NCI-H1048 (cell line): ENCODE measurements around the gene AVPI1.
"Not testable (repeated sequence)": the region's sequence is repeated elsewhere in the genome, so short reads cannot be mapped to it uniquely, and the experiment has no call there.

ENCODE experiments used
- DNase-seq: peaks from one replicate; lab custom pipeline; 2025; lab: John Stamatoyannopoulos, UW

The AVPI1 gene

GRCh38 chr10:97711640-97712572 is 24.9 kb upstream of the AVPI1 start:
- DNase-seq = no peak

GRCh38 chr10:97708976-97709946 is 22.2 kb upstream of the AVPI1 start:
- DNase-seq = no peak

GRCh38 chr10:97708167-97708566 is 21.1 kb upstream of the AVPI1 start:
- DNase-seq = no peak

GRCh38 chr10:97707134-97707861 is 20.3 kb upstream of the AVPI1 start:
- no peak for DNase-seq

- no peak for DNase-seq
These were observed 18.1 kb upstream of the AVPI1 start for GRCh38 chr10:97705006-97705670.

GRCh38 chr10:97704341-97704740 is 17.3 kb upstream of the AVPI1 start:
- DNase-seq = no peak

- DNase-seq = no peak
These were observed 16.5 kb upstream of the AVPI1 start for GRCh38 chr10:97703398-97704067.

GRCh38 chr10:97701438-97702069 is 14.5 kb upstream of the AVPI1 start:
- peak; percentile 57 for DNase-seq

GRCh38 chr10:97698072-97698655 is 11.1 kb upstream of the AVPI1 start:
- not testable (repeated sequence) for DNase-seq

- no peak for DNase-seq
These were observed 3.1 kb upstream of the AVPI1 start for GRCh38 chr10:97690133-97690532.

- no peak for DNase-seq
These were observed 2.5 kb upstream of the AVPI1 start for GRCh38 chr10:97689559-97690020.

GRCh38 chr10:97687785-97688781 is 1.0 kb upstream of the AVPI1 start:
- DNase-seq = no peak

- DNase-seq = no peak
These were observed 610 bp downstream of the AVPI1 start for GRCh38 chr10:97686301-97686961.

- no peak for DNase-seq
These were observed 1.6 kb downstream of the AVPI1 start for GRCh38 chr10:97685395-97685958.

- DNase-seq = no peak
These were observed 2.1 kb downstream of the AVPI1 start for GRCh38 chr10:97684866-97685394.

GRCh38 chr10:97684368-97684713 is 2.7 kb downstream of the AVPI1 start:
- DNase-seq = not testable (repeated sequence)

GRCh38 chr10:97683556-97684367 is 3.3 kb downstream of the AVPI1 start:
- DNase-seq = no peak
